Measurements from ENCODE around the gene BBC3. TPM values are rescaled to one million over a fixed set of nuclear protein-coding genes. Genes with fewer than 3 reads are reported as not detected.
A peak's percentile ranks its signal among the peaks of the same experiment; 100 is the strongest.

BBC3 gene
- total RNA-seq, 2 experiments from 2014 or later, result 39.8 to 42.1 TPM

- Histone ChIP-seq H3K36me3 (ENCODE audit: insufficient read depth, low read length) (peaks cover 5% of the 10 kb centered on the region), H3K27me3 (ENCODE audit: control insufficient read depth in 1 of 2, insufficient read depth in 2 of 2, low read length in 2 of 2) (no peaks in the 10 kb centered on the region), H3K4me1 (ENCODE audit: insufficient read depth, low read length) (peaks cover 96% of the 10 kb centered on the region), H3K27ac (ENCODE audit: low read depth in 1 of 2, low read length in 2 of 2) (peak overlapping the region; percentile 63 to 84), H3K9me3 (ENCODE audit: control insufficient read depth in 1 of 2, insufficient read depth in 1 of 2, low read length in 2 of 2) (no peaks in the 10 kb centered on the region), H3K4me3 (ENCODE audit: low read length) (no peak overlapping the region)
- ATAC-seq (ENCODE audit: poor library complexity) (no peak), DNase-seq (no peak)
- TF ChIP-seq CTCF (IDR thresholded peaks at IDR 0.05), result no peak
- Mint-ChIP-seq H3K4me1 (ENCODE audit: low read depth) (peaks cover 70% of the 10 kb centered on the region), H3K27me3 (no peaks in the 10 kb centered on the region), H3K4me3 (peak overlapping the region; percentile 49), H3K36me3 (ENCODE audit: low read depth) (peaks cover 31% of the 10 kb centered on the region), H3K9me3 (no peaks in the 10 kb centered on the region), H3K27ac (peak overlapping the region; percentile 90)
- intact Hi-C loops (cut with DNase I, micrococcal nuclease), result loop anchor here (2.0 kb wide), 4 partner anchors 24 to 44 kb away; partner anchors contain the start of gene BBC3 (in 1 of the 2)
- POLR2A ChIA-PET, result interaction anchor here (0.7 to 6.2 kb wide), 15 partner anchors 9 to 87 kb away, joined by 3 to 126 read pairs (median 7); partner anchors contain the start of genes CCDC9, INAFM1 and ZC3H4
- CTCF ChIA-PET, result interaction anchor here (0.6 to 4.4 kb wide), 13 partner anchors 9 to 69 kb away, joined by 3 to 57 read pairs (median 12); partner anchors contain the start of genes CCDC9 and SAE1
These were observed 43.7 kb downstream of the BBC3 start for GRCh38 chr19:47187335-47187655.

DNA sequence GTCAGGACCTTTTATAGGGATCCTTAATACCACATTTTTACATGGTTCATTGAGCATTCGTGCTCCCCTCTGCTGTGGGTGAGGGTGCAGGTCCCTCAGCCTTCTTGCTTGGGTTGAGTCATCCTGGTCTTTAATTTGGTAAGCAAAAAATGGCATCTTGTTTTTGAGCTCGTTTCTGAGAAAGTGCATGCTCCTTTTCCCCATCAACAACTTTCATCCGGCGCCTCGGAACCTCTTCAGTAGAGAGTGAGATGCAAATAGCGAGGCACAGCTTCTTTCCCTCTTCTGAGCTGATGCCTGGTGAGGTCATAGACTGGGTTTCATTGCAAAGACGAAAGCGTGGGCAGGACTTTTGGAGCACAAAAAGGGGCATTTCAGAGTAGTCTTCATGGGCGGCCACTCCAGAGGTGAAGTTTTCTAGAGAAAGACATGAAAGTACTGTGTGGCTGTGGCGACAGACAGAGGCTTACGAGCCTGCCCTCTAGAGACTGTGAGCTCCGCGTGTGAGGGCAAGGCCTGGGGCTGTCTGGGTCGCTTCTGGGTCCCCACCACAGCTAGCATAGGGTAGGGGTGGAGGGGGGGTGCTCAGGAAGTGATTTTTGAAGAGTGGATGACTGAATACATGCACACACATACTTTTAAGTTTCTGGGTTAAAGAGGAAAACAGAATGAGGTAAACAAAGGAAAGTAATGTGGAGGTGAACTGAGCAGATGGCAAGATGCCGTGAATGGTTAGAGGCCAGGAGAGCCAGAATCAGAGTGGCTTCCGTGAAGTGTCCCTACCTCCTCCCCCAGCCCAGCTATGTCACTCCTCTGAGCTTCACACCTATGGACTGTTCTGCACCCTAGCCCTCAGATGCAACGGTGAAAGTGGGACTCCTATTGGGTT is 44.3 kb downstream of the BBC3 start:
- no peaks in the 10 kb centered on the region for H3K27me3 Mint-ChIP-seq
- intact Hi-C loops (cut with DNase I, micrococcal nuclease), result loop anchor here (1.0 to 2.0 kb wide), 6 partner anchors 10 to 44 kb away; partner anchors contain the start of gene BBC3 (in 1 of the 2)
- no peak for TF ChIP-seq CTCF (IDR thresholded peaks at IDR 0.05)
- H3K4me1 Mint-ChIP-seq (ENCODE audit: low read depth), result peaks cover 76% of the 10 kb centered on the region
- H3K9me3 Mint-ChIP-seq, result no peaks in the 10 kb centered on the region
- ChIA-PET POLR2A (interaction anchor here (0.6 to 6.2 kb wide), 17 partner anchors 9 to 472 kb away, joined by 3 to 126 read pairs (median 6); partner anchors contain the start of genes CCDC9, INAFM1 and ZC3H4), CTCF (interaction anchor here (0.6 to 4.4 kb wide), 19 partner anchors 9 to 526 kb away, joined by 3 to 57 read pairs (median 6); partner anchors contain the start of genes CCDC9, DACT3, SAE1 and ZC3H4)
- peaks cover 35% of the 10 kb centered on the region for H3K36me3 Mint-ChIP-seq (ENCODE audit: low read depth)
- H3K4me3 Mint-ChIP-seq, result peak overlapping the region; percentile 49
- H3K27me3 ChIP-seq (ENCODE audit: control insufficient read depth in 1 of 2, insufficient read depth in 2 of 2, low read length in 2 of 2), result no peaks in the 10 kb centered on the region
- peaks cover 97% of the 10 kb centered on the region for H3K4me1 ChIP-seq (ENCODE audit: insufficient read depth, low read length)
- peak overlapping the region; percentile 63 to 84 for H3K27ac ChIP-seq (ENCODE audit: low read depth in 1 of 2, low read length in 2 of 2)
- no peaks in the 10 kb centered on the region for H3K9me3 ChIP-seq (ENCODE audit: control insufficient read depth in 1 of 2, insufficient read depth in 1 of 2, low read length in 2 of 2)
- peak; percentile 81 for ATAC-seq (ENCODE audit: poor library complexity)
- peak; percentile 63 to 91 (median 80) for DNase-seq
- peak overlapping the region; percentile 13 for H3K4me3 ChIP-seq (ENCODE audit: low read length)
- H3K27ac Mint-ChIP-seq, result peak overlapping the region; percentile 90
- H3K36me3 ChIP-seq (ENCODE audit: insufficient read depth, low read length), result peaks cover 11% of the 10 kb centered on the region

GRCh38 chr19:47183601-47184000 is 47.4 kb downstream of the BBC3 start:
- H3K4me1 ChIP-seq (ENCODE audit: insufficient read depth, low read length), result peaks cover 86% of the 10 kb centered on the region
- CTCF ChIA-PET, result interaction anchor here (1.3 to 1.6 kb wide), 2 partner anchors 17 to 27 kb away, joined by 4 read pairs; no protein-coding TSS in a partner anchor
- Mint-ChIP-seq H3K4me3 (peak overlapping the region; percentile 36), H3K27ac (peak overlapping the region; percentile 94), H3K27me3 (no peaks in the 10 kb centered on the region), H3K36me3 (ENCODE audit: low read depth) (peaks cover 41% of the 10 kb centered on the region), H3K4me1 (ENCODE audit: low read depth) (peaks cover 71% of the 10 kb centered on the region), H3K9me3 (no peaks in the 10 kb centered on the region)
- POLR2A ChIA-PET, result no interaction called here
- DNase-seq, result no peak
- no peaks in the 10 kb centered on the region for H3K9me3 ChIP-seq (ENCODE audit: control insufficient read depth in 1 of 2, insufficient read depth in 1 of 2, low read length in 2 of 2)
- no peak overlapping the region for H3K27ac ChIP-seq (ENCODE audit: low read depth in 1 of 2, low read length in 2 of 2)
- peaks cover 17% of the 10 kb centered on the region for H3K36me3 ChIP-seq (ENCODE audit: insufficient read depth, low read length)
- H3K4me3 ChIP-seq (ENCODE audit: low read length), result no peak overlapping the region
- no peaks in the 10 kb centered on the region for H3K27me3 ChIP-seq (ENCODE audit: control insufficient read depth in 1 of 2, insufficient read depth in 2 of 2, low read length in 2 of 2)
- TF ChIP-seq CTCF (IDR thresholded peaks at IDR 0.05), result no peak
- intact Hi-C loops (cut with DNase I, micrococcal nuclease), result no loop called here
- no peak for ATAC-seq (ENCODE audit: poor library complexity)

Data from CD4-positive, alpha-beta T cell (primary cell).